Fibroblast of lung (primary cell): Measurements from ENCODE around the gene SENP5.

Experiments used
- CTCF ChIP-seq, 2 donors: IDR thresholded peaks in 1 of 2; conservative IDR thresholded peaks in 1 of 2; 1 replicate in 1 of 2; 2 replicates in 1 of 2; pipeline ENCODE4 v1.5.1; 2011 to 2012; ENCODE audit warnings: low read length in 2 of 2, control low read depth in 1 of 2, inconsistent platforms in 1 of 2, low read depth in 1 of 2, mild to moderate bottlenecking in 1 of 2
- EZH2 ChIP-seq: IDR thresholded peaks from 2 replicates; pipeline ENCODE4 v1.5.1; 2012; ENCODE audit warnings: low read length, control low read depth, mild to moderate bottlenecking; ENCODE audit errors: missing control alignments

GRCh38 chr3:196971094-196971698, 103.5 kb downstream of the SENP5 start:
- TF ChIP-seq CTCF (conservative IDR thresholded peaks at IDR 0.05 in 1 of 2, IDR thresholded peaks at IDR 0.05 in 1 of 2; ENCODE audit: low read depth in 1 of 2, low read length in 2 of 2): no peak
- TF ChIP-seq EZH2: no peak
